Bronchial epithelial cell (primary cell): ENCODE data around the gene HTRA3. TPM values are rescaled to one million over a fixed set of nuclear protein-coding genes. Genes with fewer than 3 reads are reported as not detected.
"Not testable (repeated sequence)": the region's sequence is repeated elsewhere in the genome, so short reads cannot be mapped to it uniquely, and the experiment has no call there.

ENCODE experiments used
- DNase-seq: peaks from one replicate; pipeline ENCODE4 v3.0.0-alpha.2; 2010; ENCODE audit warnings: low read depth
- FAIRE-seq: peaks from 2 replicates; lab custom pipeline; 2011; peaks lifted over from hg19 to GRCh38; lab: Jason Lieb, UNC
- H3K27me3 ChIP-seq: 2 replicates; pipeline ENCODE4 v1.5.1; 2011; ENCODE audit warnings: low read length; ENCODE audit not compliant: control insufficient read depth, insufficient read depth
- H3K36me3 ChIP-seq: 2 replicates; pipeline ENCODE4 v1.5.1; 2011; ENCODE audit warnings: low read length; ENCODE audit not compliant: control insufficient read depth, insufficient read depth
- H3K4me3 ChIP-seq: 2 replicates; pipeline ENCODE4 v1.5.1; 2011; ENCODE audit warnings: mild to moderate bottlenecking, low read depth, low read length, control low read depth
- CTCF ChIP-seq: IDR thresholded peaks from 2 replicates; pipeline ENCODE4 v1.5.1; 2011; ENCODE audit warnings: mild to moderate bottlenecking, moderate library complexity, low read length, control low read depth, inconsistent platforms; ENCODE audit not compliant: insufficient read depth, severe bottlenecking
- total RNA-seq: library from RNA; depleted of rRNA; stranded (reverse); fragments of >200 nt; gene quantifications from 2 replicates; pipeline ENCODE4 v1.2.1, GENCODE V29; 2014

Gene HTRA3
- total RNA-seq, 1 donor from 2014 or later, result 0.26 TPM

- no peak for TF ChIP-seq CTCF
- no peaks in the 10 kb centered on the region for H3K27me3 ChIP-seq
- DNase-seq (no peak), FAIRE-seq (no peak)
- H3K4me3 ChIP-seq, result no peak overlapping the region
- H3K36me3 ChIP-seq, result no peaks in the 10 kb centered on the region
Measured at GRCh38 chr4:8338351-8338961, 68.9 kb downstream of the HTRA3 start.

GRCh38 chr4:8340781-8341241, 71.3 kb downstream of the HTRA3 start:
- FAIRE-seq (no peak), DNase-seq (no peak)

GRCh38 chr4:8341281-8341680, 71.7 kb downstream of the HTRA3 start:
- H3K4me3 ChIP-seq, H3K27me3 ChIP-seq, FAIRE-seq, DNase-seq, H3K36me3 ChIP-seq: not testable (repeated sequence)

More at GRCh38 chr4:8340781-8341241, 71.3 kb downstream of the HTRA3 start:
- Histone ChIP-seq H3K27me3 (no peaks in the 10 kb centered on the region), H3K36me3 (no peaks in the 10 kb centered on the region), H3K4me3 (no peak overlapping the region)
- no peak for TF ChIP-seq CTCF

- no peaks in the 10 kb centered on the region for H3K27me3 ChIP-seq
- no peak overlapping the region for H3K4me3 ChIP-seq
- FAIRE-seq, result no peak
- no peak for TF ChIP-seq CTCF
- no peak for DNase-seq
- H3K36me3 ChIP-seq, result no peaks in the 10 kb centered on the region
Measured at GRCh38 chr4:8341691-8342090, 72.1 kb downstream of the HTRA3 start.

- H3K4me3 ChIP-seq, result no peak overlapping the region
- H3K36me3 ChIP-seq, result no peaks in the 10 kb centered on the region
- no peak for DNase-seq
- TF ChIP-seq CTCF, result no peak
- no peak for FAIRE-seq
- peaks cover 2% of the 10 kb centered on the region for H3K27me3 ChIP-seq
Measured at GRCh38 chr4:8342651-8343261, 73.2 kb downstream of the HTRA3 start.

GRCh38 chr4:8343262-8343966, 73.9 kb downstream of the HTRA3 start:
- no peak for DNase-seq
- FAIRE-seq, result no peak
- no peak for TF ChIP-seq CTCF
- Histone ChIP-seq H3K36me3 (no peaks in the 10 kb centered on the region), H3K4me3 (no peak overlapping the region), H3K27me3 (peaks cover 2% of the 10 kb centered on the region)
